T-helper 1 cell treated with Interleukin-12 subunit alpha and Interleukin-12 subunit beta and Interleukin-4 antibody, amounts not matched to agents 30 ng/mL and 1 ng/mL, for 36 hours (primary cell): ENCODE results near the gene ZFYVE28. TPM values are rescaled to one million over a fixed set of nuclear protein-coding genes. Genes with fewer than 3 reads are reported as not detected.
"Not testable (repeated sequence)": the region's sequence is repeated elsewhere in the genome, so short reads cannot be mapped to it uniquely, and the experiment has no call there.

Experiments used
- intact Hi-C: fragments of 100-400 bp; cut with micrococcal nuclease; formaldehyde crosslinking; loops from one replicate; pipeline ENCODE4 v1.15.1; 2024
- total RNA-seq: library from RNA; stranded (reverse); gene quantifications from 2 replicates; pipeline ENCODE4 v1.2.3, GENCODE V29; 2022

Gene ZFYVE28
- total RNA-seq, 1 donor from 2014 or later, result 21.6 TPM

GRCh38 chr4:2446656-2447564, 28.5 kb upstream of the ZFYVE28 start:
- intact Hi-C loops, result no loop called here

GRCh38 chr4:2445571-2445970, 27.1 kb upstream of the ZFYVE28 start:
- intact Hi-C loops, result no loop called here

DNA sequence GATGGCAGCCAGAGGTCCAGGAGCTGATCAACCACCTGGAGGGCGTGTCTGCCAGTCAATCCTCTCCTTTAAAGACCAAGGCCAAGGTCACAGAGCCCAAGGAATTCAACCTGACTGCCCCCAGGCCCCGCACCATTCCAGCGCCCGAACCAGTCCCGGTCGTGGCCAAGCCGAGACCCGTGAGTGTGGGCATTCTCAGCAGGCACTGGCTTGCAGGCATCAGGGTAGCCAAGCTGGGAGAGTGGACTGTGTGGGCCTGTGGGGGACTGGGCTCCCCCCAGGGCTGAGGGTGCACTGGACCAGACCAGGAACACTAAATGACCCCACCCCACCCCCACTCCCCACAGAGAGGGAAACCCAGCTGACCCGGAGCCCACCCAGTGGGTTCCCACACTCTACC, 26.7 kb upstream of the ZFYVE28 start:
- intact Hi-C loops, result no loop called here

DNA sequence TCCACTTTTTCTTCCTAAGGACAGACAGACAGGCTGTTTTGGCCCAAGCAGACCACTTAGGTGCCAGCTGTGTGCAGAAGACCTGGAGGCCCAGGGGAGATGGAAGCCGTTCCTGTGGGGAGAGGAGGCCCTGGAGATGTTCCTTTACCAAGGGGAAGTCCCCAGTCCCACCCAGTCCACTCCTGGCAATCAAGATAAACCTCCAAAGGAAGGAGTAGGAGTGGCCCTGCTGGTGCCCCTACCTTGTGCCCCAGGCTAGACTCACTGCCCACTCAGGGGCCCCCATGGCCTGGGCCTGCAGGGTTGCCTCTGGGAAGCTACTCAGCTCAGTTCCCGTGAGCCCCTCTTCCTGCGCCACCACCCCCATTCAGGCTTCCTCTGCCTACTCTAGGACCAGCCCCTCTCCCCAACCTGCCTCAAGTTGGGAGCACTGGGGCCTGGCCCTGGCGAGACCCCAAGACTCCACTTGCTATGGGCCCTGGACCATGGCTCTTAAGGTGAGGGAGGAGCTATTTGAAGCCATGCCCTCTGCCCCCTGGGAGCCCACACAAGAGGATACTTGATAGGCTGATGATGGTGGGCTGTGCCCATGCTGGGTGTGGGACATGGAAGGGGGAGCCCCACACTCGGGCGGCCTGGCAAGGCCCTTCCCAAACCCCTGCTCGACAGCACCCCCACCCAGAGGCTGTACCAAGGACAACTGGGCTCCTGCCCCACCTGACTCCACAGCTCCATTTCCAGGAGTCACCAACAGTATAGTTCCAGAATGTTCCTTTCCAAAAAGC, 25.7 kb upstream of the ZFYVE28 start:
- intact Hi-C loops, result no loop called here

- intact Hi-C loops, result no loop called here
Observed at GRCh38 chr4:2443061-2443730, 24.8 kb upstream of the ZFYVE28 start.

- intact Hi-C loops, result no loop called here
Observed at GRCh38 chr4:2442175-2442993, 23.9 kb upstream of the ZFYVE28 start.

GRCh38 chr4:2441393-2442174, 23.1 kb upstream of the ZFYVE28 start:
- intact Hi-C loops, result loop anchor here (1.0 to 2.0 kb wide), 2 partner anchors 27 to 221 kb away; partner anchors contain the start of gene RNF4

- intact Hi-C loops, result no loop called here
Observed at GRCh38 chr4:2438822-2439718, 20.6 kb upstream of the ZFYVE28 start.

DNA sequence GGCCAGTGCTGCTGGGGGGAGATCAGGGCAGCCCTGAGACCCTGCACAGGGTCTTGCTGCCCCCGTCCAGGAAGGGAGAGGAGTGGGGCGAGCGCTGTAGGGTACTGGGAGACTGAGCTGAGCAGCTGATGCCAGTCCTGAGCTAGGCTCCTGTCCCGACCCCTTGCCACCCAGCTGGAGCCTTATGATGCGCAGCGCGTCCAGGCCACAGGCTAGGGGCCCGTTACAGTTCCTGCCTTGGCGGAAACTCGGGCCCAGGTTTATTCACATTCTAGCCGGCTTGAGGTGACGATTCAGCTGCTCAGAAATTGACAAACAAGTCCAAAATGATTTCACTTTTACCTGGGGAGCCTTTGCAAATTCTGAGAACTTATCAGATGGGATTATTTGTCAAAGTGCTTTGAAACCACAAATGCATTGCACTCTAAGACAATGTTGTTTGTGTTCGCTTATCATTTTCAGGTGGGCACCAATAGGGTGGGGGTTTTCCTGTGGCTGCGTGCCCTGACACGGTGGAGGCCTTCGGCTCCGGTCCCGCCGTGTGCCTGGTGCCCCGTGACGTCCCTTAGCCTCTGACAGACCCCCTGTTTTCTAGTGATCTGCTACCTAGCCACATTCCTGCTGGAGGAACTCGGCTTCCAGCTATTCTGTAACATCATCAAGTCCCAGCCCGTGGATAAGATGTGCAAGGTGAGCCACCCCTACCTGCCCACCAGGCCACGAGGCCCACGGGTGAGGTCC, 19.2 kb upstream of the ZFYVE28 start:
- intact Hi-C loops, result no loop called here

DNA sequence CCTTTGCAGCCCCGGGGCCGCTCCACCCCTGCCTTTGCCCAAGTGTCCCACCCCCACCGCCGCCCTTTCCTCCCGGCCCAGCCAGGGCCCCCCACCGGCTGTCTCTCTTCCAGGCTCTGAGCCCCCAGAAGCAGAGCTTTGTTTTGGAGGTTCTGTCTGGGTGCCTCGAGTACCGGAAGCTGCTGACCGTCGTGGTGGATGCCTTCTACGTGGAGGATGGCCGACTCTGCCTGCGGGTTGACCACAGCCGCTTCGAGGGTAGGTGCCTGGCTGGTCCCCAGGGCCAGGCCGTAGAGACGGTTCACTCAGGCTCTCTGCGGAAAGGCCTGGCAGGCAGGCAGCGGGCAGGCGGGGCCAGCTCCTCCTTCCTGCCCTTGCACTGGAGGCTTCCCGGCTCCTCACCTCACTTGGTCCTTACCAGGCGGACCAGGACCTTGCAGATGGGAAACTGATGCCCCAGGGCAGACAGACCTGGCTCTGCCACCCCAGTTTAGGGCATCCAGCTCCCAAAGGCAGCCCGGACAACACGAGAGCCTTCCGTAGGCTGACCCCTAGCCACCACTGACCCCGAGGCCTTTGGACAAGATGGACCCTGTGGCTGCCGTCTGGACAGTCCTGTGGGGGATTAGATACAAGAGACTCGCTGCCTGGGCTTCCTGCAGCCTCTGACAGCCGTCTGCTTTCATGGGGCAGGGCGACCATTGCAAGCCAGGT, 18.5 kb upstream of the ZFYVE28 start:
- intact Hi-C loops, result no loop called here

DNA sequence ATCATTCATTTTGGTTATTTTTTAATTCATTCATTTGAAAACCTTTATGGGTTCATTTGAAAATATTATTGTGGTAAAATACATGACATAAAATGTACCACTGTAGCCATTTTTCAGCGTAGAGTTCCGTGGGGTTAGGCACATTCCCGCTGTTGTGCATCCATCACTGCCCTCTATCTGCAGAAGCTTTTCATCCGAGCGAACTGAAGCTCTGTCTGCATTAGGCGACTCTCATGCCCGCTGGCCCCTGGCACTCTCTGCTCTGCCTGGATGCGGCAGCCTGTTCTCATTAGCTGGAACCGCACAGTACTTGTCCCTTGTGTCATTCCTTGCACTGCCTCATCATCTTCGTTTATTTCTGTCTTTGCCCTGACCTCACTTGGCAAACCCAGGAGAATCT, 17.9 kb upstream of the ZFYVE28 start:
- intact Hi-C loops, result no loop called here

- intact Hi-C loops, result no loop called here
Observed at GRCh38 chr4:2434420-2434819, 16.0 kb upstream of the ZFYVE28 start.

GRCh38 chr4:2433609-2434350, 15.3 kb upstream of the ZFYVE28 start:
- intact Hi-C loops, result no loop called here

GRCh38 chr4:2432991-2433530, 14.6 kb upstream of the ZFYVE28 start:
- intact Hi-C loops, result no loop called here

DNA sequence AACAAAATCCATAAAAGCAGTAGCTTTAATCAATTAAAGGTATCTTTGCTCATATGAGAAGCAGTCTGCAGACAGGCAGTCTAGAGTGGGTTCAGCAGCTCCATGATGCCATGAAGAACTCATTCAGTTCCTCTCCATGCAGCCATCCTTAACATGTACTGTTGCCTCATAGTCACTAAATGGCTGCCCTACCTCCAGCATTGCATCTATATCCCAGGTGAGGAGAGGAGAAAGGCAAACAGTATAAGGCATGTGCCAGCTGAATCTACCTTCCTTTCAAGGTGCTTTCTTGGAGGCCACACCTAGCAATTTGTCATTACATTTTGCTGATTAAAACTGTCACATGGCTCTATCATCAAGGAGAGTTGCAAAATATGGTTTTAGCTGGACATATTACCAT, 13.6 kb upstream of the ZFYVE28 start:
- intact Hi-C loops, result no loop called here

GRCh38 chr4:2429945-2430757, 11.7 kb upstream of the ZFYVE28 start:
- intact Hi-C loops, result not testable (repeated sequence)
